GM12878 (cell line): ENCODE measurements around the gene VPS39. TPM values are rescaled to one million over a fixed set of nuclear protein-coding genes. Genes with fewer than 3 reads are reported as not detected.

Source experiments
- ATAC-seq: fragments of 200-7000 bp; cut with Tn5 transposase; 3 replicates; pipeline ENCODE4 v1.9.1; 2020; ENCODE audit warnings: mild to moderate bottlenecking, moderate library complexity
- BruUV-seq: library from RNA; stranded (reverse); fragments of 400-500 nt; replicated peaks from 2 replicates; lab custom pipeline; 2021; lab: Mats Ljungman, UMichigan
- CTCF ChIA-PET: fragments of 300-600 bp; sonication (Branson Sonifier 250); formaldehyde crosslinking; extraction: SDS; loops from one replicate; lab custom pipeline; 2021; ENCODE audit warnings: inconsistent platforms; lab: Yijun Ruan, JAX
- POLR2A ChIA-PET: fragments of 350-600 bp; formaldehyde crosslinking; extraction: SDS; loops from one replicate; lab custom pipeline; 2021; ENCODE audit warnings: inconsistent platforms; lab: Charles Lee
- RAD21 ChIA-PET: fragments of 300-600 bp; sonication (Branson Sonifier 250); formaldehyde crosslinking; loops from one replicate; lab custom pipeline; 2023; ENCODE audit warnings: antibody characterized with exemption; ENCODE audit not compliant: unreplicated experiment; lab: Charles Lee
- SMC1A ChIA-PET: fragments of 300-600 bp; sonication (Branson Sonifier 250); formaldehyde crosslinking; loops from one replicate; lab custom pipeline; 2023; ENCODE audit not compliant: unreplicated experiment, uncharacterized antibody; lab: Charles Lee
- DNase-seq: peaks from one replicate; pipeline ENCODE4 v3.0.0-alpha.2; 2011; ENCODE audit warnings: low read depth, low spot score
- FAIRE-seq: peaks from 3 replicates; lab custom pipeline; 2011; peaks lifted over from hg19 to GRCh38; lab: Jason Lieb, UNC
- H2AFZ ChIP-seq: 2 replicates; pipeline ENCODE4 v1.6.0; 2011; ENCODE audit warnings: low read depth, low read length, control low read depth; ENCODE audit not compliant: control insufficient read depth
- H3K27ac ChIP-seq: 2 replicates; pipeline ENCODE4 v1.5.1; 2011; ENCODE audit warnings: control low read depth; ENCODE audit not compliant: control insufficient read depth, insufficient read depth
- H3K27me3 ChIP-seq, 2 experiments: replicated peaks in 1 of 2; 2 replicates each; pipeline versions ENCODE4 v1.6.0 to v1.6.1; 2011; ENCODE audit warnings: low read length in 1 of 2; ENCODE audit not compliant: control insufficient read depth in 2 of 2, insufficient read depth in 2 of 2
- H3K36me3 ChIP-seq, 2 experiments: 2 replicates each; pipeline ENCODE4 v1.5.1; 2011; ENCODE audit warnings: low read length in 1 of 2; ENCODE audit not compliant: control insufficient read depth in 2 of 2, insufficient read depth in 2 of 2
- H3K4me1 ChIP-seq: 2 replicates; pipeline ENCODE4 v1.6.1; 2011; ENCODE audit warnings: mild to moderate bottlenecking, low read length, moderate library complexity, mixed read lengths; ENCODE audit not compliant: control insufficient read depth, insufficient read depth
- H3K4me2 ChIP-seq: 2 replicates; pipeline ENCODE4 v1.6.0; 2011; ENCODE audit warnings: control low read depth; ENCODE audit not compliant: control insufficient read depth, insufficient read depth
- H3K4me3 ChIP-seq: fragments of 200-600 bp; sonication (generic); 2 replicates; pipeline ENCODE4 v1.5.1; 2016
- H3K79me2 ChIP-seq: 2 replicates; pipeline ENCODE4 v1.6.0; 2011; ENCODE audit warnings: low read length; ENCODE audit not compliant: control insufficient read depth, insufficient read depth
- H3K9ac ChIP-seq: 2 replicates; pipeline ENCODE4 v1.8.0; 2011; ENCODE audit warnings: low read length, control low read depth, mixed read lengths; ENCODE audit not compliant: control insufficient read depth, insufficient read depth
- H3K9me3 ChIP-seq: replicated peaks from 3 replicates; pipeline ENCODE4 v1.5.1; 2011; ENCODE audit warnings: mild to moderate bottlenecking, low read length; ENCODE audit not compliant: control insufficient read depth, insufficient read depth
- H4K20me1 ChIP-seq: 2 replicates; pipeline ENCODE4 v1.6.0; 2011; ENCODE audit not compliant: control insufficient read depth, insufficient read depth
- CBFB ChIP-seq: IDR thresholded peaks from 2 replicates; pipeline ENCODE4 v1.6.1; 2016; ENCODE audit warnings: antibody characterized with exemption, low read depth
- CHD2 ChIP-seq: IDR thresholded peaks from 2 replicates; pipeline ENCODE4 v1.6.1; 2011; ENCODE audit warnings: low read depth, low read length, improper control_type of control experiment, borderline replicate concordance
- CREM ChIP-seq: IDR thresholded peaks from 2 replicates; pipeline ENCODE4 v1.6.1; 2014; ENCODE audit warnings: antibody characterized with exemption, low read depth
- EED ChIP-seq: sonication (generic); IDR thresholded peaks from 2 replicates; pipeline ENCODE4 v1.6.1; 2016; ENCODE audit warnings: antibody characterized with exemption, low read depth
- MTA3 ChIP-seq: IDR thresholded peaks from 2 replicates; pipeline ENCODE4 v1.6.1; 2012; ENCODE audit warnings: low read length, inconsistent platforms, borderline replicate concordance
- NFIC ChIP-seq: IDR thresholded peaks from 2 replicates; pipeline ENCODE4 v1.6.1; 2012; ENCODE audit warnings: low read depth, mild to moderate bottlenecking, inconsistent platforms, low read length, moderate library complexity
- NR2F1 ChIP-seq: fragments of 450-650 bp; conservative IDR thresholded peaks from 2 replicates; pipeline ENCODE4 v1.6.1; 2017; ENCODE audit warnings: mild to moderate bottlenecking
- PML ChIP-seq: IDR thresholded peaks from 2 replicates; pipeline ENCODE4 v1.6.1; 2012; ENCODE audit warnings: low read length, inconsistent platforms
- POLR2A ChIP-seq: IDR thresholded peaks from 2 replicates; pipeline ENCODE4 v1.6.1; 2011; ENCODE audit warnings: low read depth, mild to moderate bottlenecking, low read length
- TCF7 ChIP-seq: IDR thresholded peaks from 2 replicates; pipeline ENCODE4 v1.6.1; 2014; ENCODE audit warnings: antibody characterized with exemption, borderline replicate concordance
- WGBS: methylation state at CpG from one replicate; pipeline ENCODE4 v1.1.6; 2016; ENCODE audit warnings: low lambda C conversion rate; ENCODE audit not compliant: insufficient replicate concordance, insufficient coverage; ENCODE audit errors: missing lambda C conversion rate; 5-methylcytosine and 5-hydroxymethylcytosine counted together
- in situ Hi-C: fragments of 300-500 bp; cut with MboI; formaldehyde crosslinking; loops from 9 replicates; pipeline ENCODE4 v1.14.3; 2018; ENCODE audit warnings: mixed read lengths
- intact Hi-C: fragments of 100-400 bp; cut with micrococcal nuclease; formaldehyde crosslinking; loops from one replicate; pipeline ENCODE4 v1.14.2; 2022; ENCODE audit not compliant: unreplicated experiment
- polyA plus RNA-seq, 11 experiments: library from polyadenylated mRNA; depleted of rRNA in 4 of 11; unstranded in 6 of 11; stranded (reverse) in 5 of 11; fragments of >200 nt; fragmentation: Nextera tagmentation in 4 of 11; fragmentation: Illumina TruSeq in 1 of 11; extraction: Ambion mirVana in 4 of 11; extraction: Trizol in 1 of 11; gene quantifications; 1 replicate in 1 of 11; 2 replicates in 10 of 11; pipeline versions ENCODE4 v1.2.1 to v1.2.3, GENCODE V29; 2011 to 2016; ENCODE audit warnings: inconsistent platforms in 2 of 11, missing spikeins in 2 of 11, low read depth in 1 of 11
- total RNA-seq, 4 experiments: library from RNA; depleted of rRNA in 3 of 4; stranded (reverse); fragments of >200 nt in 3 of 4; fragmentation: Illumina TruSeq in 1 of 4; extraction: Trizol in 1 of 4; gene quantifications; 2 replicates each; pipeline versions ENCODE4 v1.2.1 to v1.2.3, GENCODE V29; 2013 to 2021
- TF ChIP-seq, protein P1 (sequence below): fragments of 450-650 bp; IDR thresholded peaks from 2 replicates; pipeline ENCODE4 v1.6.1; 2016; ENCODE audit warnings: mild to moderate bottlenecking, moderate library complexity, borderline replicate concordance
- TF ChIP-seq, protein P2 (sequence below): IDR thresholded peaks from 2 replicates; pipeline ENCODE4 v1.6.1; 2011; ENCODE audit warnings: low read depth, mild to moderate bottlenecking, low read length, moderate library complexity, borderline replicate concordance; ENCODE audit errors: extremely low read depth
- TF ChIP-seq, protein P3 (sequence below): fragments of 450-650 bp; IDR thresholded peaks from 2 replicates; pipeline ENCODE4 v1.6.1; 2017; ENCODE audit warnings: mild to moderate bottlenecking, moderate library complexity
- TF ChIP-seq, protein P4 (sequence below): IDR thresholded peaks from 2 replicates; pipeline ENCODE4 v1.6.1; 2012; ENCODE audit warnings: low read depth, low read length, improper control_type of control experiment

The VPS39 gene
- total and polyA plus RNA-seq, 10 of the 15 experiments (the other 5 are each of a cell fraction or from before 2014, with no cell fraction given): 4.9 to 50.0 (median 36.2) TPM

DNA sequence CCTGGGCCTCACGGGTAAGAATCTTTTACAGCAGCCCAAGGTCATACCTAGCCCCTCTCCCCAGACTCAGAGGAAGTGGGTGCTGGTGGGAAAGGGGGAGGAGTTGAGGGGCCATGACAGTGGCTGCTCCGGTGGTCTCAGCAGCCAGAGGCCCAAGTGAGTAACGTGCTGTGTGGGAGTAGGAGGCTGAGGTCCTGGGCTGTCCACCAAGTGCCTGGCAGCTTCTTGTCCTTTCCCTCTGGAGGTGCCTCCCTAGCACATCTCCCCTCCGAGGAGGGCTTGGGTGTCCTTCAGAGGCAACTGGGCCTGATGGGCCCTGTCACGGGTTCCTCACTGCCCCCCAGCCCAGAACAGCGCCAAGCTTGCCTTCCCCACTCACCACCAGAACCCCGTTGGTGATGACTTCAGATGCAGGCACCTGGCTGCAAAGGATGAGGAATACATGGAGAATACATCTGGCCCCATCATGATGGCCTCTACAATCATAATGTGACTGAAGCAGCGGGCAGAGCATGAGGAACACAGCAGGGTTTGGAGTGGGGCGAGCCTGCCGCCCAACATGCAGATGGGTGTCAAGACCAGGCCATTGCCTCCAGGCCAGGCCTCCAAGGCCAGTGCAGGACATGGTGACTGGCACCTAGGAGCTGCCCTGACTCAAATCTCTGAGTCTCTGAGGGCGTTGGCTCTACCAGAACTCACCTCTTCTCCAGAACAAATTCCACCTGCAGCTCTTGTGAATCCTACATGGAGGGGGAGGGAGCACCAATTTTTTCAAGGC, 55.0 kb downstream of the VPS39 start:
- no peak overlapping the region for H3K4me2 ChIP-seq
- no peak for ATAC-seq
- in situ Hi-C loops: no loop called here
- H4K20me1 ChIP-seq: no peaks in the 10 kb centered on the region
- H3K27me3 ChIP-seq: no peaks in the 10 kb centered on the region
- no peak overlapping the region for H2AFZ ChIP-seq
- H3K9ac ChIP-seq: no peak overlapping the region
- RAD21 ChIA-PET: no interaction called here
- H3K9me3 ChIP-seq: no peaks in the 10 kb centered on the region
- CTCF ChIA-PET: interaction anchor here (0.6 kb wide), 2 partner anchors 108 to 1190 kb away, joined by 3 to 4 read pairs; no protein-coding TSS in a partner anchor
- no peaks in the 10 kb centered on the region for H3K36me3 ChIP-seq
- H3K4me3 ChIP-seq: no peak overlapping the region
- FAIRE-seq: no peak
- H3K27ac ChIP-seq: no peak overlapping the region
- POLR2A ChIA-PET: no interaction called here
- BruUV-seq: no TSS peak
- H3K4me1 ChIP-seq: no peaks in the 10 kb centered on the region
- intact Hi-C loops: no loop called here
- SMC1A ChIA-PET: no interaction called here
- WGBS: 37% methylated on average over 11 of the region's 11 CpGs
- H3K79me2 ChIP-seq: no peaks in the 10 kb centered on the region
- no peak for DNase-seq
- TF ChIP-seq, protein P1, sequence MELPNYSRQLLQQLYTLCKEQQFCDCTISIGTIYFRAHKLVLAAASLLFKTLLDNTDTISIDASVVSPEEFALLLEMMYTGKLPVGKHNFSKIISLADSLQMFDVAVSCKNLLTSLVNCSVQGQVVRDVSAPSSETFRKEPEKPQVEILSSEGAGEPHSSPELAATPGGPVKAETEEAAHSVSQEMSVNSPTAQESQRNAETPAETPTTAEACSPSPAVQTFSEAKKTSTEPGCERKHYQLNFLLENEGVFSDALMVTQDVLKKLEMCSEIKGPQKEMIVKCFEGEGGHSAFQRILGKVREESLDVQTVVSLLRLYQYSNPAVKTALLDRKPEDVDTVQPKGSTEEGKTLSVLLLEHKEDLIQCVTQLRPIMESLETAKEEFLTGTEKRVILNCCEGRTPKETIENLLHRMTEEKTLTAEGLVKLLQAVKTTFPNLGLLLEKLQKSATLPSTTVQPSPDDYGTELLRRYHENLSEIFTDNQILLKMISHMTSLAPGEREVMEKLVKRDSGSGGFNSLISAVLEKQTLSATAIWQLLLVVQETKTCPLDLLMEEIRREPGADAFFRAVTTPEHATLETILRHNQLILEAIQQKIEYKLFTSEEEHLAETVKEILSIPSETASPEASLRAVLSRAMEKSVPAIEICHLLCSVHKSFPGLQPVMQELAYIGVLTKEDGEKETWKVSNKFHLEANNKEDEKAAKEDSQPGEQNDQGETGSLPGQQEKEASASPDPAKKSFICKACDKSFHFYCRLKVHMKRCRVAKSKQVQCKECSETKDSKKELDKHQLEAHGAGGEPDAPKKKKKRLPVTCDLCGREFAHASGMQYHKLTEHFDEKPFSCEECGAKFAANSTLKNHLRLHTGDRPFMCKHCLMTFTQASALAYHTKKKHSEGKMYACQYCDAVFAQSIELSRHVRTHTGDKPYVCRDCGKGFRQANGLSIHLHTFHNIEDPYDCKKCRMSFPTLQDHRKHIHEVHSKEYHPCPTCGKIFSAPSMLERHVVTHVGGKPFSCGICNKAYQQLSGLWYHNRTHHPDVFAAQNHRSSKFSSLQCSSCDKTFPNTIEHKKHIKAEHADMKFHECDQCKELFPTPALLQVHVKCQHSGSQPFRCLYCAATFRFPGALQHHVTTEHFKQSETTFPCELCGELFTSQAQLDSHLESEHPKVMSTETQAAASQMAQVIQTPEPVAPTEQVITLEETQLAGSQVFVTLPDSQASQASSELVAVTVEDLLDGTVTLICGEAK: no peak
- TF ChIP-seq TCF7 (no peak), CREM (no peak), POLR2A (no peak), CBFB (no peak), PML (no peak), CHD2 (no peak), MTA3 (no peak), NFIC (no peak), NR2F1 (no peak), EED (no peak)
- TF ChIP-seq, protein P2, sequence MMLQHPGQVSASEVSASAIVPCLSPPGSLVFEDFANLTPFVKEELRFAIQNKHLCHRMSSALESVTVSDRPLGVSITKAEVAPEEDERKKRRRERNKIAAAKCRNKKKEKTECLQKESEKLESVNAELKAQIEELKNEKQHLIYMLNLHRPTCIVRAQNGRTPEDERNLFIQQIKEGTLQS: no peak
- TF ChIP-seq, protein P3, sequence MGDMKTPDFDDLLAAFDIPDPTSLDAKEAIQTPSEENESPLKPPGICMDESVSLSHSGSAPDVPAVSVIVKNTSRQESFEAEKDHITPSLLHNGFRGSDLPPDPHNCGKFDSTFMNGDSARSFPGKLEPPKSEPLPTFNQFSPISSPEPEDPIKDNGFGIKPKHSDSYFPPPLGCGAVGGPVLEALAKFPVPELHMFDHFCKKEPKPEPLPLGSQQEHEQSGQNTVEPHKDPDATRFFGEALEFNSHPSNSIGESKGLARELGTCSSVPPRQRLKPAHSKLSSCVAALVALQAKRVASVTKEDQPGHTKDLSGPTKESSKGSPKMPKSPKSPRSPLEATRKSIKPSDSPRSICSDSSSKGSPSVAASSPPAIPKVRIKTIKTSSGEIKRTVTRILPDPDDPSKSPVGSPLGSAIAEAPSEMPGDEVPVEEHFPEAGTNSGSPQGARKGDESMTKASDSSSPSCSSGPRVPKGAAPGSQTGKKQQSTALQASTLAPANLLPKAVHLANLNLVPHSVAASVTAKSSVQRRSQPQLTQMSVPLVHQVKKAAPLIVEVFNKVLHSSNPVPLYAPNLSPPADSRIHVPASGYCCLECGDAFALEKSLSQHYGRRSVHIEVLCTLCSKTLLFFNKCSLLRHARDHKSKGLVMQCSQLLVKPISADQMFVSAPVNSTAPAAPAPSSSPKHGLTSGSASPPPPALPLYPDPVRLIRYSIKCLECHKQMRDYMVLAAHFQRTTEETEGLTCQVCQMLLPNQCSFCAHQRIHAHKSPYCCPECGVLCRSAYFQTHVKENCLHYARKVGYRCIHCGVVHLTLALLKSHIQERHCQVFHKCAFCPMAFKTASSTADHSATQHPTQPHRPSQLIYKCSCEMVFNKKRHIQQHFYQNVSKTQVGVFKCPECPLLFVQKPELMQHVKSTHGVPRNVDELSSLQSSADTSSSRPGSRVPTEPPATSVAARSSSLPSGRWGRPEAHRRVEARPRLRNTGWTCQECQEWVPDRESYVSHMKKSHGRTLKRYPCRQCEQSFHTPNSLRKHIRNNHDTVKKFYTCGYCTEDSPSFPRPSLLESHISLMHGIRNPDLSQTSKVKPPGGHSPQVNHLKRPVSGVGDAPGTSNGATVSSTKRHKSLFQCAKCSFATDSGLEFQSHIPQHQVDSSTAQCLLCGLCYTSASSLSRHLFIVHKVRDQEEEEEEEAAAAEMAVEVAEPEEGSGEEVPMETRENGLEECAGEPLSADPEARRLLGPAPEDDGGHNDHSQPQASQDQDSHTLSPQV: no peak
- TF ChIP-seq, protein P4, sequence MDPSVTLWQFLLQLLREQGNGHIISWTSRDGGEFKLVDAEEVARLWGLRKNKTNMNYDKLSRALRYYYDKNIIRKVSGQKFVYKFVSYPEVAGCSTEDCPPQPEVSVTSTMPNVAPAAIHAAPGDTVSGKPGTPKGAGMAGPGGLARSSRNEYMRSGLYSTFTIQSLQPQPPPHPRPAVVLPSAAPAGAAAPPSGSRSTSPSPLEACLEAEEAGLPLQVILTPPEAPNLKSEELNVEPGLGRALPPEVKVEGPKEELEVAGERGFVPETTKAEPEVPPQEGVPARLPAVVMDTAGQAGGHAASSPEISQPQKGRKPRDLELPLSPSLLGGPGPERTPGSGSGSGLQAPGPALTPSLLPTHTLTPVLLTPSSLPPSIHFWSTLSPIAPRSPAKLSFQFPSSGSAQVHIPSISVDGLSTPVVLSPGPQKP: no peak
